ENCODE measurements around the gene LAMTOR4.
A peak's percentile ranks its signal among the peaks of the same experiment; 100 is the strongest.
"Not testable (repeated sequence)": the region's sequence is repeated elsewhere in the genome, so short reads cannot be mapped to it uniquely, and the experiment has no call there.

The LAMTOR4 gene

DNA sequence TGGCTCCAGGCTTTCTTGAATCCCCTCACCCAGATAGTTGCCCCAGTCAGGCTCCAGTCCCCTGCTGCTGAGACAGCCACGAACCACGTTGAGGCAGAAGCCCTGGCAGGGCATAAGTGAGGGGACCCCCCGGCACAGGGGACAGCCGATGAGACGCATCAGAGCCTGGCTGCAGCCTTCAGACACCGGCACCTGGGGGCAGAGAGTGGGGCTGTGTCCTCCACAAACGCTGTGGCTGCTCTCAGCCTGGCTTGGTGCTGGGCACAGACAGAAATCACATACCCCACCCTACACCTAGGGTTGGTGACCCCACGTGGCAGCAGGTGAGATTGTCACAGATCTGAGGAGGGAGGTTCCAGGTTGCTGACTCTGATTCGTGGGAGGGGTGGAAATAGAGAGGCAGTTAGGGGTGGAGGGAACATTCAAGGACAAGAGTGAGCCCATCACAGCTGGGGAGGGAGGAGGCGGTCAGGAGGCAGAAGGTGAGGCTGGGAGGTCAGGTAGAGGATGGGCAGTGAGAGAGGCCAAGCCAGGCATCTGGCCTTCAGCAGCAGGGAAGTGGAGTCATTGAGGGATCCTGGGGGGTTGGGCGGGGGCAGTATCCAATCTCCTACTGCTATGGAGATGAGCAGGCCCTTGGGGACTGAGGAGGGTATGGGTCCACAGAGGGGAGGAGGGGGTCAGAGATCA is 25.2 kb downstream of the LAMTOR4 start:
- no peak for DNase-seq

DNA sequence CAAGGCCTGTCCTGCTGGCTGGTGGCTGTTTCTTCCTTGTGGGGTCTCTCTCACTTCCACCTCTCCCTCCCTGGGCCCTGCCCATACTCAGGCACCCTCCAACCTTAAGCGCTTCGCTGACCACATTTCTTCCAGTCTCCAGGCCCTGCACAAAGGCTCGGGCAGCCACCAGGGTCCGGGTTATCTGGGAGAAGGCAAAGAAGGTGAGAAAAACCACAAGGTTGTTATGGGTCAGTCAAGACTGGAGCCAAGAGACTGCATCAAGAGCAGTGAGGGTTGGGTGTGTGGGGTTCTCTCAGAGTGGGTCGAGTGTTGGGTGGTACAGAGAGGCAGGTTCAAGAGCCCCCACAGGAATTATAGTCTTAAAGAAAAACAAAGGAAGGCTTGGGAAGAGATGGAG is 25.9 kb downstream of the LAMTOR4 start:
- DNase-seq, result no peak

DNA sequence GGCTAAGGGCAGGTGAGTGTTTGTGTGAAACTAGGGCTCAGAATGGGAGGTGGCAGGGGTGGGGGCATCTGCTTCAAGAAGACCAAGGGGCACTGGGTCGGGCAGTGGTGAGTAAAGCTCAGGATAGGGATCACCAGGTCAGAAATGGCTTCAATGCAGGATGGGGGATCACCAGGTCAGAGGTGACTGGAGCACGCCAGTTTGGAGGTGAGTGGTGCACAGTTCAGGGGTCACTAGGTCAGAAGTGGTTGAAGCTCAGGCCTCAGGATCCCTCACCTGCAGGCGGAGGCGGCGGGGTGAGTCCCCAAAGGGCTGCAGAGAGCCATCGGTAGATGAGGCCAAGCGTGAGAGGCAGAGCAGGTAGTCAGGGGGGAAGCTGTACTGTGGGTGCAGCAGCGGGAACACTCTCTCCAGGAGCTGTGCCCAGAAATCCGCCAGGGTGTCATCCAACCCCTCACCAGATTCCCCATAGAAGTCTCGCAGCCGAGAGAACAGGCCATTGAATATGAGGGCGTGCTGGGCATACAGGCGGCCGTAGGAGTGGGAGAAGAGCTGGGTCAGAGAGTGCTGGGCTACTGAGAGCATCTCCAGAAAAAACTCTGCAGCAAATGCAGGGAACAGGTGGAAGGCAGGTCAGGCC is 26.7 kb downstream of the LAMTOR4 start:
- no peak for DNase-seq

DNA sequence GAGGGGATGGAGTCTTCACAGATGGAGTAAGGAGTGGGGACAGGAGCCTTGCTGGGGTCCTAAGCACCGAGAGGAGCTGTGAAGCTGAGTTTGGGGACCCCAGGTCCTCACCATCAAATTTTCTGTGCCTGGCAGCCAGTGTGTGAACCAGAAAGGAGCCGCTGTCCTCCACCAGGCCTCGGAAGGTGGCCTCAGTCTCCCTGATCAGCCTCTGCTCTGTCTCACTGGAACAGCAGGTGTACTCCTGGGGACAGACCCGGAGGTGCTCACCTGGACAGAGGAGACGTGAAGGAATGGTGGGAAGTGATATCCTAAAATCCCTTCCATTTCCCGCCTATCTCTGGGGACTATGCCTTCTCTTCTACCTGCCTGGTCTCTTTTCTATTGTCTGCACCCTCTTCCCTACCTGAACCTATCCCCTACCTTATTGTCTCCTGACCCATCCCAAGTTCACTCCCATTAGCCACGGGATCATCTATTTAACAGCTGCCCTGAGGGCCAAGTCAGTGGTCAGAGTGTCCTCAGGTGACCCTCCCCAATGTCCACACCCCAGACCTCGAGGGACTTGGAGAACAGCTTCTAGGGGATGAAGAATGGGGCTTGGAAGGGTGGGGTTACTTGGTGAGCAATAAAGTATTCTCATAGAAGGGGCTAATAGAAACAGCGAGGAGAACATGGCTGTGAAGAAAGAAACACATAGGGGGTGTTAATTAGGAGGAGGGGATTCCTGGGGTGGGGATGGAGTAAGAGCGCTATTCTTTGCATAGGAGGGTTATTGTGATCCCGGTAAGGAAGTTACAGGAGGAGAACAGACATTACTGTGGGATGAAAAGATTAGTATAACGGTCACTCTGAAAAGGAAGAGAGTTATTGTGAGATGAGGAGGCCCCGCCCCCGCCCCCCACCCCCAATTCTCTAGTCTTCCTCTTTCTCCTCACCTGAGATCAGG is 27.7 kb downstream of the LAMTOR4 start:
- no peak for DNase-seq

DNA sequence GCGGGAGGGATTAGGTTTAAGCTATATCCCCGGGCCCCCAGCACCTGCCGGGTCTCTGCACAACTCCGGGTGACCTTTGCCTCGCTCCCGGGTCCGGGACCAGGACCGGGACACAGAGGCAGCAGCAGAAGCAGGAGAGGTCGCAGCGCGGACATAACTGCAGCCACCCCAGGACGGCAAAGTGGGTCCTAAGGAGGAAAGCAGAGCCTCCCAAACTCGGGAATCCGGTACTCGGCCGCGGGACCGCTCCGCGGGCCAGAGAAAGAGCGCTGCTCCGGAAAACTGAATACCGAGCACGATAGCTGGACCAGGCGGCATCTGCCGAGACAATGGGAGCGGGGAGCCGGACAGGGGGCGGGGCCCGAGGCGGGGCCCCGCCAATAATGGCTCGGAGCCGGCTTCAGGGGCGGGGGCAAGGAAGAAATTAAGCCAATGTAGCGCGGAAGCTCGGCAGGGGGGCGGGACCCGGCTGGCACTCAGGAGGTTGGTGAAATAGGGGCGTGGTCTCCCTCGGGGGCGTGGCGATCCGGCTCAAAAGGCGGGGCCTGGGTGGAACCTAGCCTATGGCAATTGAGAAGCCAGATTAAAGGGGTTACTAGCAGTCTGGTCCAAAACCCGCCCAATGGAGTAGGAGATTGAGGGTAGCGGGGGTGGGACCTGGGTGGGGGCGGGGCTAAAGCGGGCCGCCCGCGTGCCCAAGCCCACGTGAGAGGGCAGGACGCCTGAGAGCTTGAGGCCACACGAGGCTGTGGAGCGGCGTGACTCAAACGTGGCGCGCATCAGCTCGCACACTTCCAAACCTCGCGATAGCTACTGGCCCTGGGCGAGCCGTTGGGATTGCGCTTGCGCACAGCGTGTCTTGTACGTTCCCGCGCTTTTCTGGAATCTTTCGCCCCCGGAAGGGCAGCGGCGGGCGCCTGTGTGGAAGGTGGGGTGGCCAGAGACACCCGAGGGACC is 28.6 kb downstream of the LAMTOR4 start, which contains the start of the genes GPC2 and STAG3:
TSS of gene GPC2 (minus strand) at position 337 of the 957 bp plus-strand sequence. CDS start at position 155, 182 bp downstream.
TSS of gene STAG3 (plus strand) at position 874 of the 957 bp plus-strand sequence. CDS start 2,639 bp downstream, outside the sequence.
- DNase-seq, result peak; percentile 98

DNA sequence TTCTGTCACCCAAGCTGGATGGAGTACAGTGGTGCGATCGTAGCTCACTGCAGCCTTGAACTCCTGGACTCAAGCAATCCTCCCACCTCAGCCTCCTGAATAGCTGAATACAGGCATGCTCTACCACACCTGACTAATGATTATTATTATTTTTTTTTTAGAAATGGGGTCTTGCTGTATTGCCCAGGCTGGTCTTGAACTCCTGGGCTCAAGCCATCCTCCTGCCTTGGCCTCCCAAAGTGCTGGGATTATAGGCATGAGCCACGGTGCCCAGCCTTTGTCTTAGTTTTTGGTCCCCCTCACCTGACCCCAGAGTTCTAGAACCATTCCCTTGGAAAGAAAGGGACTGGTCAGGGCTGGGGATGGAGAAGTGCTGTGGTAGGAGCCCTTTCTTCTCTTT is 31.4 kb downstream of the LAMTOR4 start:
- not testable (repeated sequence) for DNase-seq

DNA sequence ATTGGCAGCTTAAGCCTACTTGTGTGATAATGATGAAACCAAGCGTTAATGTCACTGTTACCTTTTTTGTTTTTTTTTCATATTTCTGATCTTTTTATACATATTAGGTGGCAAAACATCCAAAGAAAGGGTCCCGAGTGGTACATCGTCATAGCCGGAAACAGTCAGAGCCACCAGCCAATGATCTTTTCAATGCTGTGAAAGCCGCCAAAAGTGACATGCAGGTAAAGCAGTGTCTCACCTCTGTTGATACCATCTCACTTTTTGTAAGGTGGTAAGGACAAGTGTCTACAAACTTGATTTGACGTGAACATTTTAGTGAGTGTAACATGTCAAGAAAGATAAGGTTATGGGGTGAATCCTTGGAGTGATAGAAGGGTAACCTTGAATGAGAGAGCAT is 33.9 kb downstream of the LAMTOR4 start:
- not testable (repeated sequence) for DNase-seq

DNA sequence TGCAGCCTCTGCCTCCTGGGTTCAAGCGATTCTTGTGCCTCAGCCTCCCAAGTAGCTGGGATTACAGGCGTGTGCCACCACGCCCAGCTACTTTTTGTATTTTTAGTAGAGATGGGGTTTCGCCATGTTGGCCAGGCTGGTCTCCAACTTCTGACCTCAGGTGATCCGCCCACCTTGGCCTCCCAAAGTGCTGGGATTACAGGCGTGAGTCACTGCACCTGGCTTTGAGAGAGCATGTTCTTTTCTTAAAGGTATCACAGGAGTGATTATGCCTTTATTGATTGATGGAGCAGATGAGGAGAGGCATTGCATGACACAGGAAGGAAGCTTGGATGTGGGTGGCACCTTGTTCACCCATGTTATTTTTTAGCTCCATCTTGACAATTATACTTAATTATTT is 34.4 kb downstream of the LAMTOR4 start:
- not testable (repeated sequence) for DNase-seq

DNA sequence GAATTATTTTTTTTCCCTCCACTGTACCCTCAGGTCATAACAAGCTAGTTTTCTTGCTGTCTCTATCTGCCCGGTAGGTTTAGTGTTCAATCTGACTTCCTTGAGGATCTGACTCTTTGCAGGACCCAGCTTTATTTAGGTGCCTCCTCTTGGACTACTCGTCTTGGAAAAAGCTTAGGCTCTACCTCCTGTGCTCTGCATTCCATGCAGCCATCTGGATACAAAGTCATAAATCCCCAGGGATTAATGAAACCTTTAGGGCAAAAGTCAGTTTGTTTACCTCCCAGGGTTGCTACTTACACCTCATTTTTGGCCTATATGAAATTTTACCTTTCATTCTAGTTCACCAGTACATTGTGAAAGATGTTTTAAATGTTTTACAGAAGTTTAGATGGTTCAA is 37.0 kb downstream of the LAMTOR4 start:
- no peak for DNase-seq

DNA sequence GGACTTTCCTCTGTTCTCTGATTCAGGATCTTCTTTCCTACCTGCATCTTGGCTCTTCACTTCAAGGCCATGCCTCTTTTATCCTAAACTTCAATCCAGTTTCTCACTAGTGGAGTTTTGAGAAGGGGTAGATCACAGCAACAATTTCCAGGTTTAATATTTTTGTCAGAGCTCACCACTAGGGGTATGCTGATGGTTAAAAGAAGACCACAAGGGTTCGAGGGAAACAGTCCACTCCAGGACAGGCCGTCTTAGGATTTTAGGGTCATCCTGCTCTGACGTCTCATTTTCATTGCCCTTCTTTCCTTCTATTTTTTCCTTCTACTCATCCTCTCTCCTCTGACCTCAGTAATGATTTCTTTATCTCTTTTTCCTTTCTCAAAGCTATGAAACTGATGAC is 40.3 kb downstream of the LAMTOR4 start:
- DNase-seq, result no peak

DNA sequence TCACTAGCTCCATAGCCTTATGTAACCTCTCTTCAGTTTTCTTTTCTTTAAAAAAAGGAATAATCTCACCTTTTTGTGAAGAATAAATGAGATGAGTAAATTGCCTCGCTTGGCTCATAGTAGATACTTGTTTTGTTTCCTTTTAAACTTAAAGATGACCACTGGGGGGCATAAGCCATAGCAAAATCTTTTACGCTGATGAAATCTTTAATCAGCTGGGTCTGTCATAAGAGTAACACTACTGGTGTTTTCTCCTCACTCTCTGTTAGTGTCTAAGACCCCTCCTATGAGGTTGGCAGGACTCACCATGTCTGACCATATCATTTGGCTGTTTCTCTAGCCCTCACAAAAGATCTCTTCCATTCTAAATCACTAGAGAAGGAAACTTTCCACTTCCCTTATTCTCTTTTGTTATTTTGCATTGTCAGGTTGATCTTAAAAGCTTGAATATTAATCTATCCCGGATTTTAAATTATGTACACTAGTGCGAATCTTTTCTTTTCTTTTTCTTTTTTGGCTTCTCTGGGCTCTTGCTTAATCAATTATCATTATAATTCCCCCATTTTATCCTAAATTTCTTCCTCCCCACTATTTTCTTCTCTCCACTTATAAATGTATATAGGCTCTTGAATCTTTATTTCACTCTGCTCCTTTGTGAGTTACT is 41.5 kb downstream of the LAMTOR4 start:
- no peak for DNase-seq

DNA sequence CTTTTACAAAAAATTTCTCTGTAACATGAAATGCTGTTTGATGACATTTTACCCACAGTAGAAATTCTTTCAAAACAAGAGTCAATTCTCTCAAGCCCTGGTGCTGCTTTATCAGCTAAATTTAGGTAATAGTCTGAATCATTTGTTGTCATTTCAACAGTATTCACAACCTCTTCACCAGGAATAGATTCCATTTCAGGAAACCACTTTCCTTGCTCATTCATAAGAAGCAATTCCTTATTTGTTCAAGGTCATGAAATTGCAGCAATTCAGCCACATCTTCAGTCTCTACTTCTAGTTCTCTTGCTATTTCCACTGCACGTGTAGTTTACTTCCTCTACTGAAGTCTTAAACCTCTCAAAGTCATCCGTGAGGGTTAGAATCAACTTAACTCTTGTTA is 43.1 kb downstream of the LAMTOR4 start:
- no peak for DNase-seq

DNA sequence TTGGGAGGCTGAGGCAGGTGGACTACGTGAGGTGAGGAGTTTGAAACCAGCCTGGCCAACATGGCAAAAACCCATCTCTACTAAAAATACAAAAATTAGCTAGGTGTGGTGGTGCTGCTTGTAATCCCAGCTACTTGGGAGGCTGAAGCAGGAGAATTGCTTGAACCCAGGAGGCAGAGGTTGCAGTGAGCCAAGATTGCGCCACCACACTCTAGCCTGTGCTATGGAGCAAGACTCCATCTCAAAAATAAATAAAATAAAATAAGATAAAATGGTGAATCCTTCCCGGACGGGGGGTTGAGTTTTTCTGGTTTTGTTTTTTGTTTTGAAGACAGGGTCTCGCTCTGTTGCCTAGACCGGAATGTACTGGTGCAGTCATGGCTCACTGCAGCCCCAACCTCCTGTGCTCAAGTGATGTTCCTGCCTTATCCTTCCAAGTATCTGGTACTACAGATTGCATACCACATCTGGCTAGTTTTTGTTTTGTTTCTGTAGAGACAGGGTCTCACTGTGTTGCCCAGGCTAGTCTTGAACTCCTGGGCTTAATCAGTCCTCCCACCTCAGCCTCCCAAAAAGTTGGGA is 43.7 kb downstream of the LAMTOR4 start:
- DNase-seq, result peak; percentile 25

DNA sequence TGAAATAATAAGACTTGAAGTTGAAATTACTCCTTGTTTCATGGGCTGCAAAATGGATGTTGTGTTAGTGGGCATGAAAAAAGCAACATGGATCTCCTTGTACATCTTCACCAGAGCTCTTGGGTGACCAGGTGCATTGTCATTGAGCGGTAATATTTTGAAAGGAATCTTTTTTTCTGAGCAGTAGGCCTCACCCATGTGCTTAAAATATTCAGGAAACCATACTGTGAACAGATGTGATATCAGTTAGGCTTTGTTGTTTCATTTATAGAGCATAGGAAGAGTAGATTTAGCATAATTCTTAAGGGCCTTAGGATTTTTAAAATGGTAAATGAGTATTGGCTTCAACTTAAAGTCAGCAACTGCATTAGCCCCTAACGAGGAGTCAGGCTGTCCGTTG is 44.3 kb downstream of the LAMTOR4 start:
- DNase-seq, result no peak

DNA sequence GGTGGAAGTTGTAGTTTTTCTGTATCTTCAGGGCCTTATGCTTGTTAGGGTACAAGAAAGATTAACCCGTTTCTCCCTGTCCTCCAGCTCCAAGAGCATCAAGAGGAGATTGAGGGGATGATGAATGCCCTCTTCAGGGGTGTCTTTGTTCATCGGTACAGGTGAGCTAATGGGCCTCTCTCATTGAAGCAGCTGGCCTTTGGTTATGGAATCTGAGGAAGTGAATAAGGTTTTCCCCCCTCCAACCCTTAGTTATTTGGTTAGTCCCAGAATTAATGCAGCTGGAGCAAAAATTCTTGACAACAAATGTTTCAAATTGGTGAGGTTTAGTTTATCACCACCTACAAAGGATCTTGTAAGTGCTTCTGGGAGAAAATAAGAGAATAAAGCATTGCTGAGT is 46.5 kb downstream of the LAMTOR4 start:
- DNase-seq, result no peak

DNA sequence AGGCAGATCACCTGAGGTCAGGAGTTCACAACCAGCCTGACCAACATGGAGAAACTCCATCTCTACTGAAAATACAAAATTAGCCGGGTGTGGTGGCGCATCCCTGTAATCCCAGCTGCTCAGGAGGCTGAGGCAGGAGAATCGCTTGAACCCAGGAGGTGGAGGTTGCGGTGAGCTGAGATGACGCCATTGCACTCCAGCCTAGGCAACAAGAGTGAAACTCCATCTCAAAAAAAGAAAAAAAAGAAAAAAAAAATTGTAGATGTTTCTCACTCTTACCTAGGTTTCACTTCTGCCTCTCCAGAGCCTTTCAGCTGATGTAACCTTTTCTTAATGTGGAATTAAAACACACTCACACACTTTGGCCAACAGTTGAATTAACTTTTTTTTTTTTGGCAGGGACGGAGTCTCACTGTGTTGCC is 47.2 kb downstream of the LAMTOR4 start:
- not testable (repeated sequence) for DNase-seq

DNA sequence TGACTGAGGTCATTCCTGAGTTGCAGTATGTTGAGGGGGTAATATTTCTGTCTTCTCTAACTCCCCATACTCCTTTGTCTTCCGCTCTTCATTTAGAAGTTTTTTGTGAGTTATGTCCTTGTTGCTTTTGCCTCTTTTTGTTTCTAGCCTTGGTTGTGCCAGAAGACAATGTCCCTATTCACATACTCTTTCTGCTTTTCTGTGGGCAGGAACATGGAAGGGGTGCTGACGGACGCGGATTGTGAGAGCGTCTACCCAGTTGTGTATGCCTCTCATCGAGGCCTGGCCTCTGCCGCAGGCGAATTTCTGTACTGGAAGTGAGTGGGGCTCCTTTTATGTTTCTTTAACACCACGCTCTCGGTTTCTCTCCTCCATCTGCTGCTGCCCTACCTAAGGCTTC is 49.5 kb downstream of the LAMTOR4 start:
- DNase-seq, result no peak

DNA sequence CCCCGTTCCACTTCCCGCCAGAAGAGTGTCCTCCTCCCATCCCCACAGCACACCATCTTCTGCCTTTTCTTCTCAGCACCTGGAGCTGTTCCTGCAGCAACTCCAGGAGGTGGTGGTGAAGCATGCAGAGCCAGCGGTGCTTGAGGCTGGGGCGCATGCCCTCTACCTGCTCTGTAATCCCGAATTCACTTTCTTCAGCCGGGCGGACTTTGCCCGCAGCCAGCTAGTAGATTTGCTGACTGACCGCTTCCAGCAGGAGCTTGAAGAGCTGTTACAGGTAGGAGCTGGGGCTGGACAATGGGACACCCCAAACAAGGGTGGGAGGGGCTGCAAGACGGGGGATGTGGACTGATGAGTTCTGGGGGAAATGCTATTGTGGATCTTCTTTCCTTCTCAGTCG is 52.0 kb downstream of the LAMTOR4 start:
- no peak for DNase-seq

Data from CD4-positive, alpha-beta T cell treated with Interferon gamma for 1 hour (primary cell).